Stimulated activated naive CD8-positive, alpha-beta T cell treated with anti-CD3 and anti-CD28 coated beads, Interleukin-15, amount 100 ng/mL, for 72 hours (primary cell): ENCODE measurements around the gene HDAC1.
"Not testable (repeated sequence)": the region's sequence is repeated elsewhere in the genome, so short reads cannot be mapped to it uniquely, and the experiment has no call there.

Experiments used
- ATAC-seq: fragments of 150-1000 bp; cut with Tn5 transposase; 2 replicates; pipeline ENCODE4 v1.10.0; 2021; ENCODE audit warnings: mild to moderate bottlenecking, moderate library complexity
- DNase-seq, 2 donors: peaks; one replicate each; pipeline ENCODE4 v3.0.0; 2021 to 2022
- H3K27ac Mint-ChIP-seq, 2 donors: one replicate each; pipeline ENCODE4 v1.8.0; 2022; ENCODE audit warnings: mild to moderate bottlenecking in 2 of 2, mixed read lengths in 2 of 2, moderate library complexity in 2 of 2
- H3K27me3 Mint-ChIP-seq: one replicate; pipeline ENCODE4 v1.8.0; 2022; ENCODE audit warnings: mixed read lengths
- H3K4me1 Mint-ChIP-seq: one replicate; pipeline ENCODE4 v1.8.0; 2022; ENCODE audit warnings: mild to moderate bottlenecking, mixed read lengths
- H3K4me3 Mint-ChIP-seq, 2 donors: one replicate each; pipeline ENCODE4 v1.8.0; 2022; ENCODE audit warnings: mild to moderate bottlenecking in 2 of 2, mixed read lengths in 2 of 2, moderate library complexity in 1 of 2
- H3K9me3 Mint-ChIP-seq, 2 donors: one replicate each; pipeline ENCODE4 v1.8.0; 2022; ENCODE audit warnings: mixed read lengths in 2 of 2

The HDAC1 gene

DNA sequence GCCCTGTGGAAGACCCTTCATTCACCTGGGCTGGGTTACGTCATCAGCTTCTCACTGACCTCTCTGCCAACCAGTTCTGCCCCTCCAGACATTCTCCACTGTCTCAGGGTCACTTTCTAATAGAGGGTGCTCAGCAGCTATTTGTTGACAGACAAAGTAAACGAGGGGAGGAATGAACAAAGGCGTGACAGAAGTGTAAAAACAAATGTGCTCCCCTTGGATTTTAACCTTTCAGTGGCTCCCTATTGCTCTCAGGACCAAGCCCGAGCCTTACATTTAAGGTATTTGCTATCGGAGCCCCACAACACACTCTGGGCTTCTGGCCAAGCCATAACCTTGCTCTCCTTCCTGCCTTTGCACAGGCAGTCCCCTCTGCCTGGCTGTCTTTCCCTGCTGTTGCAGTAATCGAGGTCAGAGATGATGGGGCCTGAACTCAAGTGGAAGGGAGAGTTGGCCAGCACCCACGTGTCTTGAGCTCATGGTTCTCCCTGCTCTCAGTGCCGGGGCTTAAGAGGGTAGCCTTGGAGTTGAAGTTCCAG, 53.5 kb downstream of the HDAC1 start:
- H3K4me1 Mint-ChIP-seq: peaks cover 60% of the 10 kb centered on the region
- DNase-seq (no peak), ATAC-seq (no peak)
- H3K9me3 Mint-ChIP-seq: no peaks in the 10 kb centered on the region
- H3K27me3 Mint-ChIP-seq: peaks cover 8% of the 10 kb centered on the region
- peak overlapping the region in 1 of 2 donors; percentile 19 for H3K27ac Mint-ChIP-seq
- no peak overlapping the region for H3K4me3 Mint-ChIP-seq

GRCh38 chr1:32346532-32347157, 54.8 kb downstream of the HDAC1 start:
- no peaks in the 10 kb centered on the region for H3K9me3 Mint-ChIP-seq
- no peak overlapping the region for H3K4me3 Mint-ChIP-seq
- H3K27ac Mint-ChIP-seq: no peak overlapping the region
- DNase-seq: no peak
- H3K27me3 Mint-ChIP-seq: peaks cover 8% of the 10 kb centered on the region
- H3K4me1 Mint-ChIP-seq: peaks cover 65% of the 10 kb centered on the region
- ATAC-seq: no peak

- no peaks in the 10 kb centered on the region for H3K9me3 Mint-ChIP-seq
- no peak for ATAC-seq
- no peak overlapping the region for H3K4me3 Mint-ChIP-seq
- H3K27ac Mint-ChIP-seq: no peak overlapping the region
- H3K27me3 Mint-ChIP-seq: peaks cover 8% of the 10 kb centered on the region
- H3K4me1 Mint-ChIP-seq: peaks cover 72% of the 10 kb centered on the region
- no peak for DNase-seq
Measured at GRCh38 chr1:32349211-32349708, 57.4 kb downstream of the HDAC1 start.

GRCh38 chr1:32350785-32351398, 59.0 kb downstream of the HDAC1 start:
- DNase-seq (peak; percentile 81 to 84), ATAC-seq (peak; percentile 71)
- H3K4me3 Mint-ChIP-seq: peak overlapping the region; percentile 85 to 86
- peak overlapping the region; percentile 8 to 66 for H3K27ac Mint-ChIP-seq
- H3K4me1 Mint-ChIP-seq: peaks cover 60% of the 10 kb centered on the region
- peaks cover 8% of the 10 kb centered on the region for H3K27me3 Mint-ChIP-seq
- no peaks in the 10 kb centered on the region for H3K9me3 Mint-ChIP-seq

- Mint-ChIP-seq H3K4me3 (peak overlapping the region; percentile 85 to 86), H3K27ac (peak overlapping the region in 1 of 2 donors; percentile 66), H3K4me1 (peaks cover 53% of the 10 kb centered on the region), H3K9me3 (no peaks in the 10 kb centered on the region), H3K27me3 (peaks cover 8% of the 10 kb centered on the region)
- ATAC-seq (peak; percentile 96), DNase-seq (peak; percentile 85 to 92)
Measured at GRCh38 chr1:32351399-32352238, 59.7 kb downstream of the HDAC1 start.

GRCh38 chr1:32352239-32352745, 60.4 kb downstream of the HDAC1 start:
- Mint-ChIP-seq H3K4me3 (peak overlapping the region; percentile 76 to 86), H3K9me3 (no peaks in the 10 kb centered on the region), H3K27ac (peak overlapping the region in 1 of 2 donors; percentile 35), H3K4me1 (peaks cover 46% of the 10 kb centered on the region), H3K27me3 (peaks cover 8% of the 10 kb centered on the region)
- DNase-seq (no peak), ATAC-seq (no peak)

DNA sequence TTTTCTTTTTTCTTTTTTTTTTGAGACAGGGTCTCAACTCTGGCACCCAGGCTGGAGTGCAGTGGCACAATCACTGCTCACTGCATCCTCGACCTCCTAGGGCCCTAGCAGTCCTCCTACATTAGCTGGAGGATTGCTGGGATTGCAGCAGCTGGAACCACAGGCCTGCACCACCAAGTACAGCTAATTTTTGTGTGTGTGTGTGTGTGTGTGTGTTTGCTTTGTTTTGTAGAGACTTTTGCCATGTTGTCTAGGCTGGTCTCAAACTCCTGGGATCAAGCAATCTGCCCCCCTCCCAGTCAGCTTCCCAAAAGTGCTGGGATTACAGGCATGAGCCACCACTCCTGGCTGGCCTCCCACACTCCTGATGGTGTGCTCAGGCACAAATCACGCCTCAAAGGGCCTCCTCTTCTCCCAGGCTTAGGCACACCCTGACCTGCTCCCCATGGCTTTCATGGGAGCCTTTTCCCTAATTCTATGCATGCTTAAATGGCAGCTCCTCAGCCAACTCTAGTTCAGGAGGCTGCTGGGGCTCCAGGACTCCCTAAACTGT, 61.0 kb downstream of the HDAC1 start:
- Mint-ChIP-seq H3K4me1 (peaks cover 50% of the 10 kb centered on the region), H3K27me3 (peaks cover 7% of the 10 kb centered on the region), H3K4me3 (peak overlapping the region; percentile 76 to 86), H3K27ac (peak overlapping the region in 1 of 2 donors; percentile 68), H3K9me3 (no peaks in the 10 kb centered on the region)
- DNase-seq (no peak), ATAC-seq (no peak)

GRCh38 chr1:32353431-32353830, 61.5 kb downstream of the HDAC1 start:
- DNase-seq: no peak
- peak overlapping the region in 1 of 2 donors; percentile 33 for H3K4me3 Mint-ChIP-seq
- ATAC-seq: no peak
- H3K27me3 Mint-ChIP-seq: peaks cover 1% of the 10 kb centered on the region
- peaks cover 45% of the 10 kb centered on the region for H3K4me1 Mint-ChIP-seq
- H3K9me3 Mint-ChIP-seq: no peaks in the 10 kb centered on the region
- peak overlapping the region in 1 of 2 donors; percentile 68 for H3K27ac Mint-ChIP-seq

GRCh38 chr1:32353886-32354570, 62.1 kb downstream of the HDAC1 start:
- Mint-ChIP-seq H3K4me1 (peaks cover 39% of the 10 kb centered on the region), H3K9me3 (no peaks in the 10 kb centered on the region), H3K27ac (no peak overlapping the region), H3K27me3 (no peaks in the 10 kb centered on the region), H3K4me3 (no peak overlapping the region)
- no peak for DNase-seq
- ATAC-seq: no peak

GRCh38 chr1:32355778-32356177, 63.9 kb downstream of the HDAC1 start:
- H3K4me3 Mint-ChIP-seq, H3K27me3 Mint-ChIP-seq, DNase-seq, H3K27ac Mint-ChIP-seq, H3K9me3 Mint-ChIP-seq, ATAC-seq: not testable (repeated sequence)
- peaks cover 42% of the 10 kb centered on the region for H3K4me1 Mint-ChIP-seq

GRCh38 chr1:32356478-32356877, 64.6 kb downstream of the HDAC1 start:
- H3K4me3 Mint-ChIP-seq: no peak overlapping the region
- peak overlapping the region in 1 of 2 donors; percentile 10 for H3K27ac Mint-ChIP-seq
- H3K27me3 Mint-ChIP-seq: no peaks in the 10 kb centered on the region
- H3K4me1 Mint-ChIP-seq: peaks cover 43% of the 10 kb centered on the region
- no peaks in the 10 kb centered on the region for H3K9me3 Mint-ChIP-seq
- ATAC-seq (no peak), DNase-seq (no peak)

DNA sequence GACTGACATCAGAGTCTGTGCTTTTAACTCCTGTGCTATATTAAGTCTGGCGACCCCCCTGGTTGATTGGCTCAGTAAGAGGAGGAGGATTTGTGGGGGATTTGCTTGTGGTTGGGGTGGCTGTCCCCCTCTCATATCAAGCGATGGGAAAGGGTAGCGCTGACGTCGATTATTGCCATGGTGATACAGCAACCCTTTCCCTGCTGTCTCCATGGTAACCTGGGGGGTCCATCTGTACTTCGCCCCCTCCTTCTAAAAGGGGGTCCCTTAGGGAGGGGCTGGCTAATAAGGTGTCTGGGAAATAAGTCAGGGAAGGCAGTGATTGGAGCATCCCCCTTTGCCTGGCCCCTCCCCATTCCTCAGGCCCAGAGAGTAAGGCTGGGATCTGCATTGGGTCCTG, 65.7 kb downstream of the HDAC1 start:
- H3K4me1 Mint-ChIP-seq: peaks cover 46% of the 10 kb centered on the region
- no peak overlapping the region for H3K4me3 Mint-ChIP-seq
- DNase-seq (no peak), ATAC-seq (no peak)
- H3K27ac Mint-ChIP-seq: no peak overlapping the region
- no peaks in the 10 kb centered on the region for H3K27me3 Mint-ChIP-seq
- no peaks in the 10 kb centered on the region for H3K9me3 Mint-ChIP-seq

GRCh38 chr1:32358435-32358834, 66.6 kb downstream of the HDAC1 start:
- peaks cover 42% of the 10 kb centered on the region for H3K4me1 Mint-ChIP-seq
- H3K4me3 Mint-ChIP-seq: no peak overlapping the region
- no peak for DNase-seq
- no peaks in the 10 kb centered on the region for H3K9me3 Mint-ChIP-seq
- H3K27me3 Mint-ChIP-seq: no peaks in the 10 kb centered on the region
- ATAC-seq: no peak
- no peak overlapping the region for H3K27ac Mint-ChIP-seq

DNA sequence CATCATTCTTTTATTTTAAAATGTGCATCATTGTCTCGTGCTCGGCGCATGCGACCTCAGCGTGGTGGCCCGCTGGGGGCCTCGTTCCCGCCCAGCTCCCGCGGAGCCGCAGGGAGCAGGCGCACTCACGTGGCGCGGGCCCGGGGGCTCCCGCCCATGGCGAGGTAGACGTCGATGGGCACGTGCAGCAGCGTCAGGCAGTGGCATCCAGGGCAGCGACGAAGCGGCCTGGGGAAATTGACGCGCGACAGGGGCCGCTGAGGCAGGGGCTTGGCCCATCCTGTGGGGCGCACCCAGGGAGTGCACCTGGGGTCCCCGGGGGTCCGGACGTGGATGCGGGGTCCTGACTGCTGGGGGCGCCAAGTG, 69.4 kb downstream of the HDAC1 start:
- Mint-ChIP-seq H3K4me1 (peaks cover 36% of the 10 kb centered on the region), H3K27me3 (no peaks in the 10 kb centered on the region), H3K27ac (no peak overlapping the region), H3K9me3 (no peaks in the 10 kb centered on the region), H3K4me3 (no peak overlapping the region)
- ATAC-seq: peak; percentile 35
- no peak for DNase-seq
